GM19438 (cell line): ENCODE data around the gene EPOP.

Source experiments
- ATAC-seq: cut with Tn5 transposase; IDR thresholded peaks from one replicate; pipeline ENCODE4 v1.9.1; 2021; ENCODE audit warnings: low read depth; ENCODE audit not compliant: unreplicated experiment

The EPOP gene

GRCh38 chr17:38674749-38675615 is at the start of gene EPOP:
Gene EPOP, minus strand, starts transcription at chr17:38674957. Its CDS starts 462 bp downstream, at chr17:38674495.
- ATAC-seq = peak; percentile 51

- no peak for ATAC-seq
These were observed 47.0 kb upstream of the EPOP start for GRCh38 chr17:38721802-38722201.

DNA sequence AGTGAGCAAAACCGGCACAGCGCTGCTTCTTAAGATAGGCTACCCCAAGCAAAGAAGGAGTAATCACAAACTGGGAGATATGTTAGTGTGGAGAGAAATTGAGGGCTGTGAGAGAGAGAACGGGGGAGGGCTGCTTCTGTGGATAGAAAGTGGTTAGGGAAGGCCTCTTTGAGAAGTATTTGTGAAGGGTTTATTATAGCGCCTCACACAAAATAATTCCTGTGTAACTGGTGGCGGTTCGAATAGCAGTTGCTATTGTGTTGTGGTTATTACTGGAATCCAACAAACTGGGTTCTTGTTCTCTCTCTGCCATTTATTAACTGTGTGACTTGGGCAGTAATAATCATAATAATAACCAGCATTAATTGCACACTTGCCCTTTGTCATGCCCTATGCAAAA is 46.2 kb upstream of the EPOP start:
- no peak for ATAC-seq

GRCh38 chr17:38719943-38720641 is 45.3 kb upstream of the EPOP start:
- no peak for ATAC-seq

DNA sequence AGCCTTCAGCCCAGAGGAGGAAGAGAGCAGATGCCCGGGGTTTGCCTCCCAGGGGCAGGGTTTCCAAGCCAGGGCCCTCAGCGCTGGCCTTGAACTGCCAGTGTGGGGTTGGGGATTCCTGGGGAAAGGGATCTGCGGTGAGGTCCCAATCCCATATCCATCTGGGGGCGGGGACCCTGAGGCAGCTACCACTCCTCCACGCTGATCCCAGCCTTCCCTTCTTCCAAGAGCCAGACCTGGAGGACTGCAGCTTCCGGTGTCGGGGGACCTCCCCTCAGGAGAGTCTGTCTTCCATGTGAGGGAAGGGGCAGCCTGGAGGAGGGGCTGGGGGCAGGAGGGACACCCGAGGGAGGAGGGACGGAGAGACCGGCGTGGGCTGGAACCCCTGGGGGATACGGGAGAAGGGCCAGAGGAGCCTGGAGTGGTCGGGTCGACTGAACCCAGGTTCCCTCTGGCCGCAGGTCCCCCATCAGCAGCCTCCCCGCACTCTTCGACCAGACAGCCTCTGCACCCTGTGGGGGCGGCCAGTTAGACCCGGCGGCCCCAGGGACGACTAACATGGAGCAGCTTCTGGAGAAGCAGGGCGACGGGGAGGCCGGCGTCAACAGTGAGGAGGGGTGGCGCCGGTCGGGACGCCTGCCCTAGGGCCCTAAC is 44.7 kb upstream of the EPOP start:
- no peak for ATAC-seq

- ATAC-seq = no peak
These were observed 42.5 kb upstream of the EPOP start for GRCh38 chr17:38717139-38717745.

DNA sequence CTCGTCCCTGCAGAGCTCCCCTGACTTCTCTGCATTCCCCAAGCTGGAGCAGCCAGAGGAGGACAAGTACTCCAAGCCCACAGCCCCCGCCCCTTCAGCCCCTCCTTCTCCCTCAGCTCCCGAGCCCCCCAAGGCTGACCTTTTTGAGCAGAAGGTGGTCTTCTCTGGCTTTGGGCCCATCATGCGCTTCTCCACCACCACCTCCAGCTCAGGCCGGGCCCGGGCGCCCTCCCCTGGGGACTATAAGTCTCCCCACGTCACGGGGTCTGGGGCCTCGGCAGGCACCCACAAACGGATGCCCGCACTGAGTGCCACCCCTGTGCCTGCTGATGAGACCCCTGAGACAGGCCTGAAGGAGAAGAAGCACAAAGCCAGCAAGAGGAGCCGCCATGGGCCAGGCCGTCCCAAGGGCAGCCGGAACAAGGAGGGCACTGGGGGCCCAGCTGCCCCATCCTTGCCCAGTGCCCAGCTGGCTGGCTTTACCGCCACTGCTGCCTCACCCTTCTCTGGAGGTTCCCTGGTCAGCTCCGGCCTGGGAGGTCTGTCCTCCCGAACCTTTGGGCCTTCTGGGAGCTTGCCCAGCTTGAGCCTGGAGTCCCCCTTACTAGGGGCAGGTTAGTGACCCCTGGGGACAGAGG is 41.7 kb upstream of the EPOP start:
- no peak for ATAC-seq

DNA sequence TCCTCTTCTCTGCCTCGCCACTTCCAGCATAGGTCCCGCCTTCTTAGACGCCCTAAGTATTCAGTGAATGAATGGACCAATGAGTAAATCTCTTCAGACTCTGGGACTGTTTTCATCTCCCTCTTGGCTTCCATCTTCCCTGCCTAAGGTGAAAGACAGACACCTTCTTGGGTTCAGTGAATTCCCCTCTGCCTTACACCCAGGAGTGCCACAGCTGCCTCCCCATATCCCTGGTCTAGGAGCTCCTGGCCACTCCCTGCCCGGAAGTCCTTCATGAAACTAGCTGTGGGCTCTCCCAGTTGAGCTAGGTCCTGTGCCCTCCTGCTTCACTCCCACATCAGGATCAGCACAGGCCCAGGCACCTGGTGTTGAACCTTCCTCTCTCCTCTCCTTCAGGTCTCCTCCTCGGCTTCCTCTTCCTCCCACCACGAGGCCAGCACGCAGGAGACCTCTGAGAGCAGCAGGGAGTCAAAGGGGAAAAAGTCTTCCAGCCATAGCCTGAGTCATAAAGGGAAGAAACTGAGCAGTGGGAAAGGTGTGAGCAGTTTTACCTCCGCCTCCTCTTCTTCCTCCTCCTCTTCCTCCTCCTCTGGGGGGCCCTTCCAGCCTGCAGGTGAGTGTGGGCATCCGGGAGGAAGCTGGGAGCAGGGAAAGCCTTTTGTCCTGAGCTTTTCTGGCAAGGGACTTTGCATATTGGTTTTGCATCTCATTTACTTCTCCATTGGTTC is 40.6 kb upstream of the EPOP start:
- ATAC-seq = no peak

DNA sequence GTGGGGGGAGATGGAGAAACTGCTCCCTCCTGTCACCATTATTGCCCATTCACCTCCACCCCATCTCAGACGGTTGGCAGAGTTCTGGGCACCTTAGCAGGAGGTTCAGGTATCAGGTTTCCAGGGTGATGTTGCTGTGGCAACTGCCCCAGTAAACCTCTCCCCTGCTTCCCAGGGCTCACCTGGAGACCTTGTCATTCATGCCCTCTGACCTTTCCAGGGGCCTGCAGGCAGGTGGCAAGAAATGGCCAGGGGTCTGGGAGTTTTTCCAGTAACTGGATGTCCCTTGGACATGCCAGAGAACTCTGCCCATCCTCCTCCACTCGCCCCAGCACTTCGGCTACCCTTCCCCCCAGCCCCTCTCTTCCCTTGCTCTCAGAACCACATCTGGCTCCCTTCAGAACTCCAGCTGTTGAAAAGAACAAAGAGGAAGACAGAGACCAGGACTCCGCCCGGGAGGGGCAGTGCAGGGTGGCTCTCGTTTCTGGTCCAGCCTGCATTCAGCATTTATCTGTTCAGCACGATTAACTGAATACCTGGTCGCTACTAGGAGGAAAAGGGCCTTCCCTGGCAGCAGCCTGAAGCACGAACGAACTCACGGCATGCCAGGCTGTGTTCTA is 38.8 kb upstream of the EPOP start:
- ATAC-seq = no peak

GRCh38 chr17:38712593-38712992 is 37.8 kb upstream of the EPOP start:
- ATAC-seq = no peak

DNA sequence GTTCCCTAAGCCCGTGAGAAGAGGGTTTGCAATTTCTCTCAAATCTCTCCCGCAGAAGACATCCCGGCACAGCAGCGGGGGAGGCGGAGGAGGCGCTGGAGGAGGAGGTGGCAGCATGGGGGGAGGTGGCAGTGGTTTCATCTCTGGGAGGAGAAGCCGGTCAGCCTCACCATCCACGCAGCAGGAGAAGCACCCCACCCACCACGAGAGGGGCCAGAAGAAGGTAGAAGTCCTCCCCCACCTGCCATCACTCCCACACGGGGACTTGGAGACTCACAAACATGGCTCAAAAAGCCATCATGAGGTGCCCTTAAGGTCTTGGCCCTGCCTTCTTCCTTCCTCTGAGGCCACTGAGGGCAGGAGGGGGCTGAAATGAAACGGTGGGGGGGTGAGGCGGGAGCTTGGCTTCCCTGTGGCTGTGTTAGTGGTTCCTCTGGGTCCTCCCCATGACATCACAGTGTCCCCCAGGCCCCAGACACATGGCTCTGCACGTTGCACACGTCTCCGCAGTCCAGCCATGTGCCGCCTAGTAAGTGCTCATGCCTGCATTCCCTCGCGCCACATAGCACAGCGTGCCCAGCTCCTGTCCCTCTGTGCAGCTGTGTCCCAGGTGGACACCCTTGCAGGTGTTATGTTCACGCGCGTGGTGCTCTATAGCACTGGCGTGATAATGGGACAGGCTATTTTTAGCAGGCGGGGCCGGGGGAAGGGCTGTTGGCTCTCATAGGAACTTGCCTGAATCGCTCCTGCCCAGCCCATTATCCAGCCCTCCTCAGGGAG is 37.2 kb upstream of the EPOP start:
- no peak for ATAC-seq

DNA sequence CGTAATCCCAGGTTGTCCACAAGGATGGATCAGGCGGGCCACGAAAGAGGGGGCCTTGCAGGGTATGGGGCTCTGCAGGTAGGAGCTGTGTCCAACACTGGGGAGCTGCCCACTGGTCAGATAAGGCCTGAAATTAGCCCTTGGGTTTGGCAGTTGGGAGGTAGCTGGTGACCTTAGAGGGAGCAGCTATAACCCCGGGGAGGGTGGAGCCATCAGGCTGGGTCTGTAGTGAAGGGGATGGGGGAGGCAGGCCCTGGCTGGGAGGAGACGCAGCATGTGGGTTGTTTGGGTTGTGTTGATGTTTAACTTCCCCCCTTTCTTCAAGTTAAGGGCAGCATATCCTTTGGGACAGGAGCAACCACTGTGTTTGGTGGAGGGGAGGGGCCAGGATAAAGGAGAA is 36.2 kb upstream of the EPOP start:
- ATAC-seq = no peak

- ATAC-seq = no peak
These were observed 35.8 kb upstream of the EPOP start for GRCh38 chr17:38710604-38710962.

- ATAC-seq = no peak
These were observed 35.3 kb upstream of the EPOP start for GRCh38 chr17:38709864-38710603.

DNA sequence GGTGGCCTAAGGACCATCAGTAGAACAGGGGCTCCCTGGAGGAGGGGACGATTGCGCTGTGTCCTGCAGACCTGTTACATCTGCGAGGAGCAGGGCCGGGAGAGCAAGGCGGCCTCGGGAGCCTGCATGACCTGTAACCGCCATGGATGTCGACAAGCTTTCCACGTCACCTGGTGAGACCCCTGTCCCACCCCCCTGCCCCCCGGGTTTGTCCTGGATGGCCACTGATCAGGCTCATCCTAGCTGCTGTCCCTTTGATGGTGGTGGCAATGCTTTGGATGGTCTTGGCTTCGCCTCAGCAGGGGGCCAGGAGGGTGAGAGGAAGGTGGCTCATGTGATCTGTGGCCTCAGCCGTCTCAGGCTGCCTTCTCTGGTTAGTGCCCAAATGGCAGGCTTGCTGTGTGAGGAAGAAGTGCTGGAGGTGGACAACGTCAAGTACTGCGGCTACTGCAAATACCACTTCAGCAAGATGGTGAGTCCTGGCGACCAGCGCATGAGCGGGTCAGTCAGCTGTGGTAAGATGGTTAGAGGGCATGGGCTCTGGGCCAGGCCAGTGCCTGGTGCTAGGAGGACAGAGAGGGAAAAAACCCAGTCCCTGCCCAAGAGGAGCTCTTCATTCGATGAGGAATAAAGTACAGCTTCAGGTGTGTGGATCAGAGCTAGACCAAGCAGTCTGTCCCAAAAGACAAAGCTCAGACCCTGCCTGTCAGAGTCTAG is 34.5 kb upstream of the EPOP start:
- no peak for ATAC-seq

DNA sequence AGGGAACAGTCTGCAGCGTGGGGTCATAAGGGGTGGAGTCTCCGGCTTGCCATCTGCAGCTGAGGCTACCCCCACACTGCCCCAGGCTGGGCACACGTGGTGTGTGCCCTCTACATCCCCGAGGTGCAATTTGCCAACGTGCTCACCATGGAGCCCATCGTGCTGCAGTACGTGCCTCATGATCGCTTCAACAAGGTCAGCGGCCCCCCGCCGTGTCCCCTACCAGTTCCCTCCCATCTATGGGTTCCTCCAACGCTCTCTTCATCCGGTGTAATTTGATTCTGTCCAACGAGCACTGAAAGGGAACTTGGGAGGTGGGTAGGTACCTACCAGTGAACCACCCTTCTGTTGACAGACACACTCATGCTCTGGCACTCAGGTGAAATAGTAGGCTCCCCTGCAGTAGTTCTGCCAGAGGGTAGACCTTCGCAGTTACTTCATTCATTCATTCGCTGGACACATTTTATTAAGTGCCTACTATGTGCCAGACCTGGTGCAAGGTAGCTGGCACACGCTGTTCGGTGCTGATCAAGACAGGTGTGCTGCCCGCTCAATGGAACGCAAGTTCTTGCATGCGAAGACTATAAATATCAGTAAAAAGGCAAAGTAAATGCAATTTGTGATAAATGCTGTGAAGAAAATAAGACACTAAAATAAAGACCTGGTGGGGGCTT is 33.1 kb upstream of the EPOP start:
- no peak for ATAC-seq
